Ramos (cell line): ENCODE results near the gene FATE1.

Source experiments
- in situ Hi-C: fragments of 300-500 bp; cut with MboI; formaldehyde crosslinking; loops from one replicate; pipeline ENCODE4 v1.14.3; 2022; ENCODE audit warnings: low sequenced_read_pairs; ENCODE audit not compliant: unreplicated experiment

FATE1 gene

GRCh38 chrX:151702026-151702714, 13.7 kb upstream of the FATE1 start:
- in situ Hi-C loops: no loop called here

DNA sequence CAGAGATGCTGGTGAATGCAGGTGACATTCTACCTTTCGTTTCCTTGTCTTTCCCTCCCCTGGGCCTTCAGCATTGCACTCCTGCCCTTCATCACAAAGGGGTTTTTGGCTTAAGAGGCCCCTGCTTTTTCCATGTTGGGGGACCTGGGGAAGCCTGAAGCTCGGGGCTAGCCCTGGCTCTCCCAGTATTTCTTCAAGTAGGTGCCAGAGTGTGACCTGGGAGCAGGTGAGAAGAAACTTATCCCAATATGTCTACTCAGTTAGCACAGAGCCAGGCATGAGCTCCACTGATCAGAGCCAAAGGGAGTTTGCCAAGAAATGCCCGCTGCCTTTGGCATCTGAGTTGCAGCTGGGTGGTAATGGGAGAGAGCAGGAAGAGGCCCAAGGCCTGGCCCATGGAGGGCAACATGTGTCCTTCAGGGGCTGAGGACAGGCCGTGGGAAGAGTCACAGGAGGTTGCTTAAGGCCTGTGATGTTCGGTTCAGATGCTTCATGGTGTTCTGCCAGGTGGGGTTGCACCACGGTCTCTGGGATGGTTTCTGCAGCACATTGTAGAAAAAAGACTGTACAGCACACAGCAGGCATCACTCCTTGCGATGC, 13.0 kb upstream of the FATE1 start:
- in situ Hi-C loops: no loop called here

GRCh38 chrX:151703487-151703886, 12.3 kb upstream of the FATE1 start:
- in situ Hi-C loops: no loop called here

GRCh38 chrX:151704041-151704663, 11.7 kb upstream of the FATE1 start:
- in situ Hi-C loops: no loop called here

DNA sequence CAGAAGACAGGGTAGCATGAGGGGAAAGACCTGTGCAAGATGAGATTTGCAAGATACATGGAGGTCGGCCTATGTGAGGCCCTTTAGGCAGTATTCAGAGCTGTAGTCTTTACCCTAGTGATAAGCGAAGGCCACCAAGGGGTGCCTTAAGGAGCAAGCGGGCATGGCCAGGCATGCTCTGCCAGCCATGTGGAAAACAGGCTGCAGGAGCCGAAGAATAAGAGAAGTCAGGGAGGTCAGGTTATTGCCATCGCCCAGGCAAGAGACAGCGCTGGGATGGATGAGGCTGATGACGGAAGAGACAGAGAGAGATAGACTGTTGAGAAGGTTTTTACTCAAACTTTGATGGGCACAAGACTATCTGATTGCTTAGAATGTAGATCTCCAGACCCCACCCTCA, 7.0 kb upstream of the FATE1 start:
- in situ Hi-C loops: no loop called here

GRCh38 chrX:151710457-151710856, 5.4 kb upstream of the FATE1 start:
- in situ Hi-C loops: no loop called here

GRCh38 chrX:151711154-151711553, 4.7 kb upstream of the FATE1 start:
- in situ Hi-C loops: no loop called here

DNA sequence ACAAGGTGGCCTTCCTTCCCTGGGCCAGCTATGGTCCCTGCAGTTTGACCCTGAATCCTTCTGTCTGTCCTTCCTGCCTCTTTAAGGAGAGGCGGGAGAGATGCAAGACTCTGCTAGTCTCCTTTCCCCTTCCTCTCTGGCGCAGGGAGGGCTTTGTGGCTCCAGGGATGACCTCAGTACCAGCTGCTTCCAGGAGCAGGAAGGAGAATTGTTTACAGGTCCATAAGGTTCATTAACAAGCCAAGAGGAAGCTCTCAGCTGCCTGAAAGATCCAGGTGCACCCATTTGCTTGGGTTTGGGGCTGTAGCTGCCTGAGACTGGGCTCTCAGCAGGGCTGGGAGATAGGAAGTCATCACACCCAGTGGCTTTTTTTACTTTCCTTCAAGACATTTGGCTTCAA, 4.0 kb upstream of the FATE1 start:
- in situ Hi-C loops: no loop called here

DNA sequence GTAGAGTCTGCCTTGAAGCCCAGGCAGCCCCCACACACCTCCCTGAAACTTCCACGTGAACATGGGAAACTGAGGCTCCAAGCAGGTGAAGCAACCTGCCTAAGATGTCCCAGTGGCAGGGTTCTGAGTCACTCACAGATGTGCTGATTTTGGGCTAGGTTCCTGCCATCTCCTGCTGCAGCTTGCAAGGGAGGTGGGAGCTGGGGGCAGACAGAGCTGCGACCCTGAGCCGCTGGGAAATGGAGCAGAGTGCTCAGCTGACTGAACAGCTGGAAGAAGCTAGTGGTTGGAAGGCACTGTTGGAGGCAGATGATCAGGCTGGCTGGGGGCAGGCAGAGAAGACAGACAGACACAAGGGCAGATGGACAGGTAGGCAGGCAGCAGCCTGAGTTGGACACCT, 3.6 kb upstream of the FATE1 start:
- in situ Hi-C loops: no loop called here

GRCh38 chrX:151713849-151714248, 2.0 kb upstream of the FATE1 start:
- in situ Hi-C loops: no loop called here

- in situ Hi-C loops: no loop called here
Measured at GRCh38 chrX:151714362-151714761, 1.5 kb upstream of the FATE1 start.

- in situ Hi-C loops: no loop called here
Measured at GRCh38 chrX:151722241-151722846, 6.5 kb downstream of the FATE1 start.

- in situ Hi-C loops: no loop called here
Measured at GRCh38 chrX:151723156-151723760, 7.4 kb downstream of the FATE1 start.

- in situ Hi-C loops: no loop called here
Measured at GRCh38 chrX:151724563-151725337, 8.9 kb downstream of the FATE1 start.

GRCh38 chrX:151725338-151725614, 9.4 kb downstream of the FATE1 start:
- in situ Hi-C loops: no loop called here

- in situ Hi-C loops: no loop called here
Measured at GRCh38 chrX:151726751-151727150, 10.9 kb downstream of the FATE1 start.

GRCh38 chrX:151727346-151727745, 11.5 kb downstream of the FATE1 start:
- in situ Hi-C loops: no loop called here

DNA sequence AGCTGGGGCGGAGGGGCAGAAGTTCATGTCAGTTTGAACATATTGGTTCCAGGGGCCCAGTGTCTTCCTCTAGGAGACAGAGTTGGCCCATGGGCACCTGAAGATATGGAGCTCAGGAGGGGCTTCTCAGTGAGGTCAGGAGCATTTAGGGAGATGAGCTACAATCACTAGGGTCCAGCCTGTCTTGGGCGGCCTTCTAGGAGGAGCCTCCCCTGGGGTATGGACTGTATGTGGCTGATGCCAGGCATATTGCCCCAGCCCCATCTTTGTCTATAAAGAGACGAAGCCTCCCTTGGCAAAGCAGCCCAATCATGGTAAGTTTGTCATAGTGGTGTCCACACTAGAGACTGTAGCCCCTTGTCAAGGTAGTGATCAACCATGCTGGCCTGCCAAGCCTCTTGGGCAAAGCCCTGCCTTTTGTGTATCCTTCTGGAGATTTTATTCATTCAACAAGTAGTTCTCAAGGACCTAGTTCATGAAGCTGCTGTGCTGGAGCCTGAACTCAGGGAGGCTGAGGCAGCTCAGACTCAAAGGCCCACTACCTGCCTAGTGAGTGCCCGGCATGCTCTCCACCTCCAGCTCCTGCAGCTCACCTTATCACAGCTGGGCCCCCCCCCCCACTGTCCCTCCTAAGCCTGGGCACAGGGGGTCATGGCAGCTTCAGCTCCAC, 13.4 kb downstream of the FATE1 start:
- in situ Hi-C loops: no loop called here

DNA sequence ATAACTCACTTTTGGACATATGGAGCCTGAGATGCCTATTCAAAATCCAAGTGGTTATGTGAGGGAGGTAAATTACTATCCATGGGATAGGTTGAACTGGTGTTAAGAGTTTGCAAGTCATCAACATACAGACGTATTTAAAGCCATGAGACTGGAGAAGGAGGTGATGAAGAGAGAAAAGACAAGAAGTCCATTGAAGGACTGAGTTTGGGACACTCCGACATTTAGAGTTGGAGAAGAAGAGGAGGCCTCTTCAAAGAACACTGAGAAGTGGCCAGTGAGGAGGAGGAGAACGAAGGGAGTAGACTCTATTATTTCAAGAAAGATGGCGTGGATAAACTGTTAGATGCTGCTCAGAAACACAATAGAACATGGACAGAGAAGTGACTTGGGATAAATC, 18.6 kb downstream of the FATE1 start, which contains the start of gene CNGA2:
Gene CNGA2 (plus strand): TSS at position 301 of the 400 bp plus-strand sequence. CDS start 3,738 bp downstream, outside the sequence.
- in situ Hi-C loops: no loop called here

DNA sequence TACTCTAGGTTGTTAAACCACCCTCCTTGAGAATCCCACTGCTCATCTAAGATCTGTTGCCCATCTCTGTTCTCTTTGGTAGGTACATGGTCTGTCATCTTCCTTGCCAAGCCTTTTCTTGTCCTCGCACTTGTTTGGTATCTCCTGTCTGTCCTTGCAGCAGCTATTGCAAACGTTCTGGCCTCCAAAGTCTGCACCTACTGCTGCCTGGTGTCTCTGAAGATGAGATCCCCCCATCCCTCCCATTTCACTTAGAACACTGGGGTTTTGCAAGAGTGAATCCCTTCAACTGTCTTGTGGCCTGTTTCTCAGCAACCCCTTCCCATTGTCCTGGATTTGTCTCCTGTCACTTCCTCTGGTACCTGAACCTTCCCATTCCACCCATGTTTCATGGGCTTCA, 19.4 kb downstream of the FATE1 start:
- in situ Hi-C loops: no loop called here
